Vagina (tissue), 2 donors: ENCODE results near the gene PIP5KL1. TPM values are rescaled to one million over a fixed set of nuclear protein-coding genes. Genes with fewer than 3 reads are reported as not detected.

ENCODE experiments used
- DNase-seq, 2 donors: peaks; one replicate each; pipeline ENCODE4 v3.0.0-alpha.2; 2017; ENCODE audit errors: extremely low spot score in 2 of 2
- H3K27ac ChIP-seq: fragments of 200-600 bp; sonication (generic); one replicate; pipeline ENCODE4 v1.5.1; 2019
- H3K27me3 ChIP-seq: fragments of 200-600 bp; sonication (generic); one replicate; pipeline ENCODE4 v1.5.1; 2019
- H3K36me3 ChIP-seq, 2 donors: fragments of 200-600 bp; sonication (generic); one replicate each; pipeline ENCODE4 v1.5.1; 2017 to 2019
- H3K4me1 ChIP-seq: fragments of 200-600 bp; sonication (generic); one replicate; pipeline ENCODE4 v1.5.1; 2019
- H3K4me3 ChIP-seq, 2 donors: fragments of 200-600 bp; sonication (generic); 1 replicate in 1 of 2; 2 replicates in 1 of 2; pipeline ENCODE4 v1.5.1; 2016 to 2019
- H3K9me3 ChIP-seq: fragments of 200-600 bp; sonication (generic); one replicate; pipeline ENCODE4 v1.5.1; 2019
- CTCF ChIP-seq, 3 experiments: fragments of 450-650 bp in 2 of 3; fragments of 200-600 bp in 1 of 3; sonication (generic) in 1 of 3; IDR thresholded peaks; one replicate each; pipeline ENCODE4 v1.5.1; 2017 to 2019; ENCODE audit warnings: antibody characterized with exemption in 3 of 3, mild to moderate bottlenecking in 2 of 3, moderate library complexity in 2 of 3
- POLR2A ChIP-seq, 2 donors: fragments of 450-650 bp; IDR thresholded peaks; one replicate each; pipeline ENCODE4 v1.6.1; 2017; ENCODE audit warnings: antibody characterized with exemption in 2 of 2, mild to moderate bottlenecking in 2 of 2, moderate library complexity in 2 of 2
- POLR2AphosphoS5 ChIP-seq, 2 donors: sonication (generic); formaldehyde crosslinking; IDR thresholded peaks; one replicate each; pipeline ENCODE4 v1.9.0; 2017; ENCODE audit warnings: antibody characterized with exemption in 2 of 2, mild to moderate bottlenecking in 2 of 2, low read depth in 1 of 2; ENCODE audit not compliant: insufficient read depth in 1 of 2
- intact Hi-C: fragments of 100-400 bp; cut with DNase I; formaldehyde crosslinking; loops from one replicate; pipeline ENCODE4 v1.15.1; 2023
- total RNA-seq: library from RNA; depleted of rRNA; stranded (reverse); fragments of >200 nt; gene quantifications from one replicate; pipeline ENCODE4 v1.2.3, GENCODE V29; 2016

Gene PIP5KL1
- total RNA-seq, 1 donor from 2014 or later: 10.3 TPM

GRCh38 chr9:127974001-127974768 lies 43.6 kb upstream of the PIP5KL1 start:
- H3K27me3 ChIP-seq: no peaks in the 10 kb centered on the region
- H3K4me1 ChIP-seq: peaks cover 100% of the 10 kb centered on the region
- DNase-seq: peak in 1 of 2 donors; percentile 87
- peak overlapping the region; percentile 96 for H3K27ac ChIP-seq
- H3K36me3 ChIP-seq: no peaks in the 10 kb centered on the region
- intact Hi-C loops: no loop called here
- no peak for TF ChIP-seq POLR2AphosphoS5 (IDR thresholded peaks at IDR 0.05; ENCODE audit: insufficient read depth in 1 of 2, low read depth in 1 of 2)
- TF ChIP-seq CTCF (IDR thresholded peaks at IDR 0.05): no peak
- no peak for TF ChIP-seq POLR2A (IDR thresholded peaks at IDR 0.05)
- H3K9me3 ChIP-seq: no peaks in the 10 kb centered on the region
- H3K4me3 ChIP-seq: peak overlapping the region; percentile 24 to 37

GRCh38 chr9:127973169-127974000 lies 42.8 kb upstream of the PIP5KL1 start:
- TF ChIP-seq POLR2AphosphoS5 (IDR thresholded peaks at IDR 0.05; ENCODE audit: insufficient read depth in 1 of 2, low read depth in 1 of 2) (peak in 1 of 2 donors; percentile 12), CTCF (IDR thresholded peaks at IDR 0.05) (no peak), POLR2A (IDR thresholded peaks at IDR 0.05) (no peak)
- peak in 1 of 2 donors; percentile 87 for DNase-seq
- Histone ChIP-seq H3K9me3 (no peaks in the 10 kb centered on the region), H3K4me1 (peaks cover 100% of the 10 kb centered on the region), H3K27me3 (no peaks in the 10 kb centered on the region), H3K36me3 (no peaks in the 10 kb centered on the region), H3K27ac (peak overlapping the region; percentile 96), H3K4me3 (peak overlapping the region; percentile 6 to 37)
- intact Hi-C loops: no loop called here

- H3K27me3 ChIP-seq: no peaks in the 10 kb centered on the region
- TF ChIP-seq POLR2A (IDR thresholded peaks at IDR 0.05) (no peak), CTCF (IDR thresholded peaks at IDR 0.05) (no peak), POLR2AphosphoS5 (IDR thresholded peaks at IDR 0.05; ENCODE audit: insufficient read depth in 1 of 2, low read depth in 1 of 2) (peak in 1 of 2 donors; percentile 31)
- intact Hi-C loops: no loop called here
- no peaks in the 10 kb centered on the region for H3K9me3 ChIP-seq
- peak overlapping the region; percentile 96 for H3K27ac ChIP-seq
- H3K4me3 ChIP-seq: peak overlapping the region; percentile 14 to 37
- peak in 1 of 2 donors; percentile 84 for DNase-seq
- H3K36me3 ChIP-seq: no peaks in the 10 kb centered on the region
- H3K4me1 ChIP-seq: peaks cover 100% of the 10 kb centered on the region
Observed at GRCh38 chr9:127972236-127972871, 41.8 kb upstream of the PIP5KL1 start.

GRCh38 chr9:127971357-127972235 lies 41.0 kb upstream of the PIP5KL1 start:
- no peaks in the 10 kb centered on the region for H3K27me3 ChIP-seq
- H3K36me3 ChIP-seq: no peaks in the 10 kb centered on the region
- intact Hi-C loops: no loop called here
- H3K27ac ChIP-seq: peak overlapping the region; percentile 96
- peak in 1 of 2 donors; percentile 85 for DNase-seq
- TF ChIP-seq POLR2AphosphoS5 (IDR thresholded peaks at IDR 0.05; ENCODE audit: insufficient read depth in 1 of 2, low read depth in 1 of 2) (no peak), POLR2A (IDR thresholded peaks at IDR 0.05) (no peak), CTCF (IDR thresholded peaks at IDR 0.05) (no peak)
- no peaks in the 10 kb centered on the region for H3K9me3 ChIP-seq
- peak overlapping the region; percentile 14 to 37 for H3K4me3 ChIP-seq
- H3K4me1 ChIP-seq: peaks cover 100% of the 10 kb centered on the region
